Measurements from ENCODE around the gene SERPINA4. TPM values are rescaled to one million over a fixed set of nuclear protein-coding genes. Genes with fewer than 3 reads are reported as not detected.

The SERPINA4 gene
- total RNA-seq, 1 donor from 2014 or later = not detected

DNA sequence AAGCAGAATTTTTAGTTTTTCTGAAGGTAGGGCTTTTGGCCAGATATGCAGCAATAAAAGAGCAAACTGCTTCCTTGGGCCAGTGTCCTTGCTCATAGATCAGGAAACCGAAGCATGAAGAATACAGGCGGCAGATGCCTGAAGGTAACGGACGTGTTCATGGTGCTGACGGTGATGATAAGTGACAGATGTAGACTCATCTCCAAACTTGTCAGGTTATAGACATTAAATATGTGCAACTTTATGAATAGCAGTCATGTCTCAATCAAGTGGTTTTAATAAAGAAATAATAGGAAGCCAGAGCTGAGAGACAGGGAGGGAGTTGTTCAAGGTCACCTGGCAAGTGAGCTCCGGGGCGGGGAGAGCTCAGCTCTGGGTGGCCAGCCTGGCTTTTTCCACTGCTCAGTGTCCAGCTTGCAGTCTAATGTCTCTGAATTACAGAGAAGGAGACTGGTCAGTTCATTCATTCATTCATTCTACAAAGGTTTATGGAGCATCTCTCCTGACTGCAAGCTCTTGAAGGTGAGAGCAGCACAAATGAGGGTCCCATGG, 21.0 kb downstream of the SERPINA4 start:
- intact Hi-C loops (cut with DNase I) = no loop called here
- ATAC-seq (ENCODE audit: poor library complexity) (peak; percentile 65), DNase-seq (peak; percentile 68)

- no peak for ATAC-seq (ENCODE audit: poor library complexity)
- DNase-seq = no peak
- intact Hi-C loops (cut with DNase I) = no loop called here
Observed at GRCh38 chr14:94582851-94583250, 21.6 kb downstream of the SERPINA4 start.

- DNase-seq (no peak), ATAC-seq (ENCODE audit: poor library complexity) (no peak)
- intact Hi-C loops (cut with DNase I) = no loop called here
Observed at GRCh38 chr14:94583557-94583956, 22.3 kb downstream of the SERPINA4 start.

GRCh38 chr14:94584591-94585280, 23.5 kb downstream of the SERPINA4 start:
- ATAC-seq (ENCODE audit: poor library complexity) (peak; percentile 26), DNase-seq (no peak)
- intact Hi-C loops (cut with DNase I) = no loop called here

DNA sequence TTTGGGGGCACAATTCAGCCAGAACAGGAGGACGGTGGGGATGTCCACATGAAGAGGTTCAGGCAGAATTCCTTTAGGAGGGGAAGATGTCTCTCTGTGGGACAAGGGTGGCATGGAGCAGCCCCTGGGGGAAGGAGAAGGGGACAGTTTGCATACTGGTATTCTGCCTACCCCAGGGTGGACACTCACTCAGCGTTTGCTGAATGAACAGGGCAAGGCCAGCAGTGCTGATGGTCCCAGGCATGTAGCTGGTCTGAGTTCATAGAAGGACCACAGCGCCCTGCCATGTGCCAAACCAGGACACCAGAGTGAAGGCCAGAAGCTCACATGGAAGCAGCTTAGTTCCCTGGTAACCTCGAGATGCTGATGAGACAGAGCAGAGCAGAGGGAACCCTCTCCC, 25.4 kb downstream of the SERPINA4 start:
- ATAC-seq (ENCODE audit: poor library complexity) (no peak), DNase-seq (no peak)
- intact Hi-C loops (cut with DNase I) = no loop called here

GRCh38 chr14:94588311-94588710, 27.1 kb downstream of the SERPINA4 start:
- intact Hi-C loops (cut with DNase I) = no loop called here
- ATAC-seq (ENCODE audit: poor library complexity) (no peak), DNase-seq (no peak)

DNA sequence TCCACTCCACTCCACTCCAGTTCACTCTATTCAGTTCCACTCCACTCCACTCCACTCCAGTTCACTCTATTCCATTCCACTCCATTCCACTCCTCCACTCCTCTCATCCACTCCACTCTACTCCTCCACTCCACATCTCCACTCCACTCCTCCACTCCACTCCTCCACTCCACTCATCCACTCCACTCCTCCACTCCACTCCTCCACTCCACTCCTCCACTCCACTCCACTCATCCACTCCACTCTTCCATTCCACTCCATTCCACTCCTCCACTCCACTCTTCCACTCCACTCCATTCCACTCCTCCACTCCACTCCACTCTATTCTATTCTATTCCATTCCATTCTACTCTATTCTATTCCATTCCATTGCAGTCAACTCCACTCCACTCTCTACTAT, 29.8 kb downstream of the SERPINA4 start:
- intact Hi-C loops (cut with DNase I) = no loop called here

GRCh38 chr14:94591871-94592270, 30.6 kb downstream of the SERPINA4 start:
- intact Hi-C loops (cut with DNase I) = no loop called here
- no peak for DNase-seq
- no peak for ATAC-seq (ENCODE audit: poor library complexity)

More for the DNA sequence above, 29.8 kb downstream of the SERPINA4 start:
- no peak for ATAC-seq (ENCODE audit: poor library complexity)
- DNase-seq = no peak

DNA sequence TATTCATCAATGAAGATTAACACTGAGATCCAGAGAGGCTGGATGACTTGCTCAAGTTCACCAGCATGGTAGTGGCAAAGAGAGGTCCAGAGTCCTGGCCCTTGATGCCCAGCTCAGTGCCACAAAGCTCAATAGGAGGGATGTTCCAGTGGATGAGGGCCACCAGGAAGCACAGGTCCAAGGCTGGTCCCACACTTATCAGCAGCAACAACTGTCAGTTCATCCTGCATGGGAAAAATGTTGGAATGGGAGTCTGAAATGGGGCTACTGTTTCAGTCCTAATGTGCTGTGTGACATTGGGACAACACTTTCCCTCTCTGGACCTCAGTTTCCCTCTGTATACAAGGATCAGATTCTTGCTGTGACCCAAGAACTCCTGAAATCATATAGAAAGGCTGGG, 31.2 kb downstream of the SERPINA4 start:
- DNase-seq (no peak), ATAC-seq (ENCODE audit: poor library complexity) (no peak)
- intact Hi-C loops (cut with DNase I) = no loop called here

DNA sequence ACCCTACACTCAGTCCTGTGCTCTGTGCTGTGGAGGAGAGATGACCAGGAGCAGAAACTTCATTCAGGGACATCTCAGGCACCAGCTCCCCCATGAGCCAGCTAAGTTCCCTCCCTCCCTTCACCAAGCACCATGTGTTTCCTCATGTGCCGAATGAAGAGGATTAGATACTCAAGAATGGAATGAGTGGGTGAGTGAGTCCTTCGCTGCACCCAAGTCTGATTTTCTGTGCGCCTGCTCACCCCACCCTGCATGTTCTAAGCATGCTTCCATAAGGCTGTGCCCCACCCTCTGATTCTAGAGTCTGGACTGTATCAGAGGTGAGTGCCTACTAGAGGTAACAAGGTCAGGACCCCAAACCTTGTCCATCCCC, 32.1 kb downstream of the SERPINA4 start:
- DNase-seq (no peak), ATAC-seq (ENCODE audit: poor library complexity) (no peak)
- intact Hi-C loops (cut with DNase I) = no loop called here

GRCh38 chr14:94593749-94594431, 32.6 kb downstream of the SERPINA4 start:
- no peak for DNase-seq
- intact Hi-C loops (cut with DNase I) = no loop called here
- no peak for ATAC-seq (ENCODE audit: poor library complexity)

- DNase-seq = no peak
- ATAC-seq (ENCODE audit: poor library complexity) = no peak
- intact Hi-C loops (cut with DNase I) = no loop called here
Observed at GRCh38 chr14:94594441-94594840, 33.2 kb downstream of the SERPINA4 start.

GRCh38 chr14:94595912-94596311, 34.7 kb downstream of the SERPINA4 start:
- intact Hi-C loops (cut with DNase I) = no loop called here
- ATAC-seq (ENCODE audit: poor library complexity) = peak; percentile 46
- no peak for DNase-seq

DNA sequence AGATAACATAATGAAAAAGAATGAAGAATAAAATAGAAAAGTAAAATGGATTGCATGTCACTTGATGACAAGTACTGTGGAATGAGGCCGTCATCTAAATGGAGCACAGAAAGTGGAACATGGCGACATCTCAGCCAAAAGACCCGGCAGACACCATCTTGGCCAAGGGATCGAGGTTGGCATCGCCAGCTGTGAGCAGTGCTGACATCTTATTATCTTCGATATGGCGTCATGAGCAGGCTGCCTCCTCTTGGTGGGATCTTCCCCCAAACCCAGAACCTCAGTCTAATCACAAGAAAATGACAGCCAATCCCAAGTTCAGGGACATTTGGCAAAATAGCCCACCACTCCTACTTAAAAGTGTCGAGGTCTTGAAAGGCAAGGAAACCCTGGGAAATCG, 35.1 kb downstream of the SERPINA4 start:
- intact Hi-C loops (cut with DNase I) = no loop called here
- no peak for DNase-seq

DNA sequence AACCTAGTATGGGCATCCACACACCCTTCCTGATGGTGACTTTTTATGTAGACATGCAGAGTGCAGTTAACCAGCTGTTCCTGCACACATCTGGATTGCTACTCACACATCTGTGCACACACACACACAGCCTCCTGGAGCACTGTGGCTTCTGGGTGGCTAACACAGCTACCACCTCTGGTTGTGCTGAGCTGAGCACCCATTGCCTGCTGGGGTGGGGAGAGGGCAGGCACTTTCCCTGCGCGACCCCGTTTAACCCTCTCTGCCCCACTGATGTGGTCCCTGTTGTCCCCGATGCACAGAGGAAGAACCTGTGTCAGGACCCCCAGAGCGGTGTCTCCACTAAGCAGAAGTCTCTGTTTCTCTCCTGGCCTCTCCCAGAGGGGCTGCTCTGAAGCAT, 36.5 kb downstream of the SERPINA4 start:
- ATAC-seq (ENCODE audit: poor library complexity) = no peak
- intact Hi-C loops (cut with DNase I) = no loop called here
- no peak for DNase-seq

More for the DNA sequence above, 35.1 kb downstream of the SERPINA4 start:
- no peak for ATAC-seq (ENCODE audit: poor library complexity)

DNA sequence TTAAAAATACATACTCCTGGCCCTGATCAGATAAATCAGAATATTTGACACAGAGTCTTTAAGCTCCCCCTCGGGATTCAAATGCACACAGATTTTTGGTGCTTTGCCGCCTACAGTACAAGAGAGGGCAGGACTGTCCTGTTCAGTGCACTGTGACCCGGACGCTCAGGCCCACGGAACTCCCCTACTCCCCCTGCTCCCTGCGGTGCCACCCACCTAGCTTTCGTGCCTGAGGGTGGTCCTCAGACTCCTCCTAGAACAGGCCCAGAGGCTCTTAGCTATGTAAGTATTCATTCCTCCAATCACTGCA, 37.2 kb downstream of the SERPINA4 start:
- intact Hi-C loops (cut with DNase I) = no loop called here
- no peak for ATAC-seq (ENCODE audit: poor library complexity)
- no peak for DNase-seq

- ATAC-seq (ENCODE audit: poor library complexity) (peak; percentile 67), DNase-seq (peak; percentile 76)
- intact Hi-C loops (cut with DNase I) = no loop called here
Observed at GRCh38 chr14:94598816-94599655, 37.8 kb downstream of the SERPINA4 start.

DNA sequence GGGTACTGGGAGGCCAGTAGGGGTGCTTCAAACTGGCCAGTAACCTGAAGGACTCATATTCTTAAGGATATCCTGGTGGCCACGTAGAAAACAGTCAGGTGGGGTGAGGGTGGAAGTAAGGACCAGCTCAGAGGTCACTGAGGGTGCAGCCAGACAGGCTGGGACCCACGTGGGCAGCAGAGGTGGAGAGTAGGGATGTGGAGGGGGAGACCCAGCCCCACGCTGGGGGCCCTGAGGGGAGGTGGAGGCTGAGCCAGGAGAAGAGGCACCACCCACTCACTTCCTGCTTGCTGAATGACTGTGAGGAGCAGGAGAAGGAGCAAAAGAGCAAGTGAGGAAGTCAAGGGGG, 38.4 kb downstream of the SERPINA4 start:
- intact Hi-C loops (cut with DNase I) = no loop called here

DNA sequence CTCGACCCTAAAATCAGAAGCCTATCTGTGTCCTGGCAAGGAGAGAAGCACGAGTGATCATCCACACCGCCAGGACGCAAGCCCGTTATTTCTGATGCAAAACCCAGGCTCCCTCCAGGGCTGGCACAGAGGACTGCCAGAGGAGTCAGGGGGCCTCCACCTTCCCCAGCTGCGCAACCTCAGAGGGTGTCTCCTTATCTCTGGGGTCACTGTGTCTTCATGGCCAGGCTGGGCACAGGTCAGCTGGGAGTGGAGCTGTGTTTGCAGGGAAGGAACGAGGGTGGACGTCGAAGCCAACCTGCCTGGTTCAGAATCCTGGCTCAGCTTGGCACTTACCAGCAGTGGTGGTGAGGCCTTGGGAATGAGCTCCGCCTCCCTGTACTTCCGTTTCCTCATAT, 38.9 kb downstream of the SERPINA4 start:
- DNase-seq = no peak
- ATAC-seq (ENCODE audit: poor library complexity) = no peak
- intact Hi-C loops (cut with DNase I) = no loop called here

More for the DNA sequence above, 38.4 kb downstream of the SERPINA4 start:
- no peak for DNase-seq
- no peak for ATAC-seq (ENCODE audit: poor library complexity)
